CD4-positive, alpha-beta T cell (primary cell): ENCODE results near the gene DCPS. TPM values are rescaled to one million over a fixed set of nuclear protein-coding genes. Genes with fewer than 3 reads are reported as not detected.

Source experiments
- ATAC-seq: fragments of 200-7000 bp; cut with Tn5 transposase; one replicate; pipeline ENCODE4 v1.10.0; 2022; ENCODE audit warnings: mild to moderate bottlenecking; ENCODE audit not compliant: poor library complexity
- CTCF ChIA-PET: fragments of 350-600 bp; sonication (Branson Sonifier 250); formaldehyde crosslinking; loops from one replicate; lab custom pipeline; 2021; ENCODE audit warnings: antibody characterized with exemption, inconsistent platforms; lab: Charles Lee
- POLR2A ChIA-PET: fragments of 350-600 bp; sonication (Branson Sonifier 250); formaldehyde crosslinking; loops from one replicate; lab custom pipeline; 2021; ENCODE audit warnings: antibody characterized with exemption, inconsistent platforms; lab: Charles Lee
- DNase-seq, 14 experiments: peaks; one replicate each; pipeline ENCODE4 v3.0.0-alpha.2; 2013 to 2020; ENCODE audit warnings: mixed read lengths in 2 of 14
- H3K27ac ChIP-seq, 2 donors: one replicate each; pipeline versions ENCODE4 v1.5.1 to v1.7.0; 2013; ENCODE audit warnings: low read length in 2 of 2, low read depth in 1 of 2, mild to moderate bottlenecking in 1 of 2
- H3K27me3 ChIP-seq, 2 experiments: 1 replicate in 1 of 2; 2 replicates in 1 of 2; pipeline versions ENCODE4 v1.6.1 to v1.7.0; 2013; ENCODE audit warnings: low read length in 2 of 2, control low read depth in 1 of 2, mild to moderate bottlenecking in 1 of 2, moderate library complexity in 1 of 2; ENCODE audit not compliant: insufficient read depth in 2 of 2, control insufficient read depth in 1 of 2
- H3K36me3 ChIP-seq: one replicate; pipeline ENCODE4 v1.6.1; 2013; ENCODE audit warnings: low read length, control low read depth; ENCODE audit not compliant: insufficient read depth
- H3K4me1 ChIP-seq: one replicate; pipeline ENCODE4 v1.6.1; 2013; ENCODE audit warnings: low read length, control low read depth; ENCODE audit not compliant: insufficient read depth
- H3K4me3 ChIP-seq: one replicate; pipeline ENCODE4 v1.5.1; 2013; ENCODE audit warnings: mild to moderate bottlenecking, low read length, moderate library complexity
- H3K9me3 ChIP-seq, 2 experiments: 1 replicate in 1 of 2; 2 replicates in 1 of 2; pipeline versions ENCODE4 v1.6.1 to v1.7.0; 2013; ENCODE audit warnings: low read length in 2 of 2, mild to moderate bottlenecking in 2 of 2, control low read depth in 1 of 2, moderate library complexity in 1 of 2; ENCODE audit not compliant: control insufficient read depth in 1 of 2, insufficient read depth in 1 of 2
- H3K27ac Mint-ChIP-seq: one replicate; pipeline ENCODE4 v1.8.0; 2020; ENCODE audit warnings: mixed read lengths
- H3K27me3 Mint-ChIP-seq: one replicate; pipeline ENCODE4 v1.8.0; 2021; ENCODE audit warnings: mixed read lengths
- H3K36me3 Mint-ChIP-seq: one replicate; pipeline ENCODE4 v1.8.0; 2021; ENCODE audit warnings: low read depth, mixed read lengths
- H3K4me1 Mint-ChIP-seq: one replicate; pipeline ENCODE4 v1.8.0; 2021; ENCODE audit warnings: low read depth, mixed read lengths
- H3K4me3 Mint-ChIP-seq: one replicate; pipeline ENCODE4 v1.8.0; 2020; ENCODE audit warnings: mild to moderate bottlenecking, mixed read lengths
- H3K9me3 Mint-ChIP-seq: one replicate; pipeline ENCODE4 v1.8.0; 2020; ENCODE audit warnings: mixed read lengths
- CTCF ChIP-seq: fragments of 200-600 bp; IDR thresholded peaks from one replicate; pipeline ENCODE4 v1.8.0; 2022; ENCODE audit warnings: antibody characterized with exemption, mild to moderate bottlenecking
- intact Hi-C, 2 experiments: fragments of 100-400 bp; cut with DNase I in 1 of 2; cut with micrococcal nuclease in 1 of 2; formaldehyde crosslinking; loops; one replicate each; pipeline versions ENCODE4 v1.15.1 to v1.9.0; 2023 to 2025; cut with DNase I, micrococcal nuclease
- total RNA-seq, 174 experiments: library from RNA in 2 of 174; stranded (reverse) in 2 of 174; gene quantifications; one replicate each; pipeline ENCODE4 v1.2.3 and lab custom pipeline; 2021 to 2026

Gene DCPS
- total RNA-seq, 2 experiments from 2014 or later, result 6.2 to 6.3 TPM

GRCh38 chr11:126358763-126359160 is 54.9 kb downstream of the DCPS start:
- Mint-ChIP-seq H3K27ac (no peak overlapping the region), H3K27me3 (no peaks in the 10 kb centered on the region), H3K36me3 (no peaks in the 10 kb centered on the region), H3K4me1 (peaks cover 20% of the 10 kb centered on the region), H3K4me3 (no peak overlapping the region), H3K9me3 (no peaks in the 10 kb centered on the region)
- no peak for DNase-seq
- Histone ChIP-seq H3K9me3 (no peaks in the 10 kb centered on the region), H3K4me3 (no peak overlapping the region), H3K27ac (no peak overlapping the region), H3K36me3 (no peaks in the 10 kb centered on the region), H3K27me3 (no peaks in the 10 kb centered on the region), H3K4me1 (peaks cover 23% of the 10 kb centered on the region)
- intact Hi-C loops, result no loop called here
- no peak for TF ChIP-seq CTCF
- ChIA-PET POLR2A (no interaction called here), CTCF (no interaction called here)
- no peak for ATAC-seq

- Mint-ChIP-seq H3K36me3 (no peaks in the 10 kb centered on the region), H3K27me3 (no peaks in the 10 kb centered on the region), H3K9me3 (no peaks in the 10 kb centered on the region), H3K4me1 (peaks cover 14% of the 10 kb centered on the region), H3K27ac (no peak overlapping the region), H3K4me3 (no peak overlapping the region)
- ATAC-seq (no peak), DNase-seq (no peak)
- TF ChIP-seq CTCF, result no peak
- Histone ChIP-seq H3K4me3 (no peak overlapping the region), H3K9me3 (no peaks in the 10 kb centered on the region), H3K27ac (no peak overlapping the region), H3K27me3 (no peaks in the 10 kb centered on the region), H3K36me3 (no peaks in the 10 kb centered on the region), H3K4me1 (peaks cover 20% of the 10 kb centered on the region)
- ChIA-PET CTCF (no interaction called here), POLR2A (no interaction called here)
- intact Hi-C loops, result no loop called here
Measured at GRCh38 chr11:126359431-126360048, 55.7 kb downstream of the DCPS start.

GRCh38 chr11:126360049-126360446 is 56.2 kb downstream of the DCPS start:
- peaks cover 15% of the 10 kb centered on the region for H3K4me1 ChIP-seq
- H3K36me3 ChIP-seq, result no peaks in the 10 kb centered on the region
- H3K27me3 ChIP-seq, result no peaks in the 10 kb centered on the region
- Mint-ChIP-seq H3K4me1 (peaks cover 9% of the 10 kb centered on the region), H3K36me3 (no peaks in the 10 kb centered on the region), H3K4me3 (no peak overlapping the region), H3K27ac (no peak overlapping the region), H3K9me3 (no peaks in the 10 kb centered on the region), H3K27me3 (no peaks in the 10 kb centered on the region)
- no peak for TF ChIP-seq CTCF
- CTCF ChIA-PET, result no interaction called here
- H3K4me3 ChIP-seq, result no peak overlapping the region
- DNase-seq, result no peak
- POLR2A ChIA-PET, result no interaction called here
- no peak for ATAC-seq
- intact Hi-C loops, result no loop called here
- H3K27ac ChIP-seq, result no peak overlapping the region
- no peaks in the 10 kb centered on the region for H3K9me3 ChIP-seq
